GM19043 (cell line): ENCODE results near the gene DYDC1.
"Not testable (repeated sequence)": the region's sequence is repeated elsewhere in the genome, so short reads cannot be mapped to it uniquely, and the experiment has no call there.

Experiments used
- ATAC-seq: cut with Tn5 transposase; IDR thresholded peaks from one replicate; pipeline ENCODE4 v1.9.1; 2021; ENCODE audit warnings: low read depth; ENCODE audit not compliant: unreplicated experiment

The DYDC1 gene

GRCh38 chr10:80356563-80356988 lies at the start of gene DYDC1, which contains the start of gene DYDC2:
Gene DYDC1, minus strand, starts transcription at chr10:80356755. Its CDS starts 4,154 bp downstream, at chr10:80352601.
Gene DYDC2, plus strand, starts transcription at chr10:80356781. Its CDS starts 5,663 bp downstream, at chr10:80362444.
- ATAC-seq, result peak; percentile 58

DNA sequence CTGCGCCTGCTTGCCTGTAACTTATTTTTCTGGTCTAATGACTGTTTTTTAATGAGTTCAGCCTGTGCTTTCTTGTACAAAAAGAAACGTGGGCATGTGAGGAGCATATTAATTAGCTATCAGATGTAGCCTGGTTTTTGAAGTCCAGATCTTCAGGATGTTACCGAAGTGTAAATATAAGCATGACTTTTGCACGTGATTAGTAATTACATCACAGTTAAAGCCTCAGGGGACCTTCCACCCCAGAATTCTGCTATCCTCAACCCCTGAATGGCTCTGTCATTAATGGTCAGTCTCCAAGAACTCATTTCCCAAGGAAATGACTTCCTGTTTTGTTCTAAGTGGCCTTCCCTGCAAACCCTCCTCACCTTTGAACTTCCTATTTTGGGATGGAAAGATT lies 49.6 kb upstream of the DYDC1 start:
- no peak for ATAC-seq

GRCh38 chr10:80405626-80406025 lies 49.1 kb upstream of the DYDC1 start:
- no peak for ATAC-seq

- no peak for ATAC-seq
Measured at GRCh38 chr10:80405035-80405434, 48.5 kb upstream of the DYDC1 start.

- no peak for ATAC-seq
Measured at GRCh38 chr10:80400136-80400804, 43.7 kb upstream of the DYDC1 start.

- no peak for ATAC-seq
Measured at GRCh38 chr10:80397014-80397413, 40.5 kb upstream of the DYDC1 start.

GRCh38 chr10:80394358-80394916 lies 37.9 kb upstream of the DYDC1 start:
- no peak for ATAC-seq

DNA sequence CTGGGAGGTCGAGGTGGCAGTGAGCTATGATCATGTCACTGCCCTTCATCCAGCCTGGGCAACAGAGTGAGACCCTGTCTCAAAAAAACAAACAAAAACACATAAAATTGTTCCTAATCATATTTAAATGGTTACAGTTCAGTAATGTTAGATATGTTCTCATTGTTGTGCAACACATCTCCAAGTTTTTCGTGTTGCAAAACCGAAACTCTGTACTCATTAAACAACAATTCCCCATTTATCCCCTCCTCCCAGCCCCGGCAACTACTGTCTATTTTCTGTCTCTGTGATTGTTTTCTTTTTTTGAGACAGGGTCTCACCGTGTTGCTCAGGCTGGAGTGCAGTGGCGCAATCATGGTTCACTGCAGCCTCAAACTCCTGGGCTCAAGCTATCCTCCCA lies 35.7 kb upstream of the DYDC1 start:
- no peak for ATAC-seq

DNA sequence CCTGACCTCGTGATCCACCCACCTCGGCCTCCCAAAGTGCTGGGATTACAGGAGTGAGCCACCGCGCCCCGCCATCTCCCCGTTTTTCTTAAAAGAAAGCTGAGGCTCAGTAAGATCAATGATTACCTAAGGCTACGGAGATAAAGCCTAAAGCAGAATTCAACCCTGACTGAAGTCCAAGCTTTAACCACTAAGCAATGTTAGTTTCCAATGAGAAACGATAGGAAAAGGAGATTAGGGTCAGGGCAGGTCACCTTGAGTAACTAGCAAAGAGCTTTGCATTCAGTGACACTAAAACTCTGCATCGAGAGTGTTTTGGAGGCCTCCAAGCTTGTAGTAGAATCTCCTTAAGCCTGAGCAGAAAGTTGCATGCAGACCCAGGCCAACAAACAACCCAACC lies 34.2 kb upstream of the DYDC1 start:
- no peak for ATAC-seq

DNA sequence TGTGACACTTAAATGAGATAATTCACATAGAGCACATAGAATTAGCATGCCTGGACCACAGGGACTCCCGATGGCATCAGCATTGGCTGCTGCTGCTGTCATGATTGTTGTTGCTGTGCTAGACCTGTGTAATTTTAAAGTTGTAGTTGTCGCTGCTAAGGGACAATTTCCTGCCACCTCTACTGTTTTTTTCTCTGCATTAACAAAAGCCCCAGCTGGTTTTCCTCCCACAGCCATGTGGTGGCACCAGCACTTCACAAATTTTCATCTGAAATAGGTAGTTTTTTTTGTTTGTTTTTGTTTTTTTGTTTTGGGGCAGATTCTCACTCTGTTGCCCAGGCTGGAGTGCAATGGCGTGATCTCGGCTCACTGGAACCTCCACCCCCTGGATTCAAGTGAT lies 26.4 kb upstream of the DYDC1 start:
- peak; percentile 61 for ATAC-seq

- no peak for ATAC-seq
Measured at GRCh38 chr10:80380185-80380584, 23.6 kb upstream of the DYDC1 start.

DNA sequence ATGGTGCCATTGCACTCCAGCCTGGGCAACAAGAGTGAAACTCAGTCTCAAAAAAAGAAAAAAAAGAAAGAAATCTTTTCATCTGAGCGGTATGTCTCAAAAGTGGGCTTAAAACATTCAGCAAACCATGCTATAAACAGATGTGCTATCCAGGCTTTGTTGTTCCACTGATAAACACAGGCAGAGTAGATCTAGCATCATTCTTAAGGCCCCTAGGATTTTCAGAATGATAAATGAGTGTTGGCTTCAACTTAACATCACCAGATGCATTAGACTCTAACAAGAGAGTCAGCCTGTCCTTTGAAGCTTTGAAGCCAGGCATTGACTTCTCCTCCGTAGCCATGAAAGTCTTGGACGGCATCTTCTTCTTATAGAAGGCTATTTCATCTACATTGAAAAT lies 23.1 kb upstream of the DYDC1 start:
- no peak for ATAC-seq

- ATAC-seq, result no peak
Measured at GRCh38 chr10:80373502-80373901, 16.9 kb upstream of the DYDC1 start.

GRCh38 chr10:80372675-80373074 lies 16.1 kb upstream of the DYDC1 start:
- no peak for ATAC-seq

DNA sequence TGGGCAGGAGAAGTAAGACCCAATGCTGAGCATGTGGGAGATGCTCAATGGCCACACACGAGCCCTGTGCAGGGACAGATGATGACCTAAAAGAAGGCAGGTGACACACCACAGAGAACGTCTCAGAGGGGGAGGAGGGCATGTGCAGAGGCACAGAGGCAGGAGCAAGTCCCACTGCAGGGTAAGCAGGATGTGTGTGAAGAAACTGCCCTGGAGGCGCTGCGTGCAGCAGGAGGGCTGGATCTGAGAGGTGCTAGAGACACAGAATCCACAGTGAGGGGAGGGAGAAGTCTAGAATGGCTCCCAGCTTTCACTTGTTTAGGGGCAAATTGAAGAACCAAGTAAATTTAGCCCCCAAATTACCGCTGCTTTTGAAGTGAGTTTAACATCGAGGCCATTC lies 14.9 kb upstream of the DYDC1 start:
- no peak for ATAC-seq

DNA sequence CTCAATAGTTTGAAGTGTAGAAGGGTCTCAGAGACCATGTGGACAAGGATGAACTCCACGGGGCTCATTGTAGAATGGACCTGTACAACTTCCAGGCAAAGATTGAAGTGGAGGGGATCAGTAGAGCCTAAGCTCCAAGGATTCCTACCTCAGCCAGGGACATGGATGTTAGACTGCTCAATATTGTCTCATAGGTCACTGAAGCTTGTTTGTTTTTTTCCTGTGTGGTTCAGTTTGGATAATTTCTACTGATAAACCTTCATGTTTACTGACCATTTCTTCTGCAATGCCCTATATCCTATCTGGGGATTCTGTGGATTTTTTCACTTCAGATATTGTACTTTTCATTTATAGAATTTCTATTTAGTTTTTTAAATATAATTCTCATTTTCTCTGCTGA lies 9.0 kb upstream of the DYDC1 start:
- no peak for ATAC-seq

- ATAC-seq, result no peak
Measured at GRCh38 chr10:80359644-80360043, 3.1 kb upstream of the DYDC1 start.

- not testable (repeated sequence) for ATAC-seq
Measured at GRCh38 chr10:80358925-80359324, 2.4 kb upstream of the DYDC1 start.

DNA sequence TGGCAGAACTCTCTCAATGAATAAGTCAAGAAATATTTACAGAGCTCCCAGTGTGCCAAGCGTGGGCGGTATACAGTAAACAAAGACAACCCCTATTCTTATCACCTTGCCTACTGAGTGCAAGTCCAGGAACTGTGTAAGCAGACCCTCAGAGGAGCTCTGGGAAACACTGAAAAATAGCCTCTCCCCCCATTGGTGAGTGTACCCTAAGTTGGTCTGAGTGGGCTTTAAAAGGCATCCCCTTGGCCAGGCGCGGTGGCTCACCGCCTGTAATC lies 1.2 kb upstream of the DYDC1 start:
- no peak for ATAC-seq

- ATAC-seq, result no peak
Measured at GRCh38 chr10:80356989-80357850, 665 bp upstream of the DYDC1 start.

- no peak for ATAC-seq
Measured at GRCh38 chr10:80351220-80351619, 5.3 kb downstream of the DYDC1 start.

DNA sequence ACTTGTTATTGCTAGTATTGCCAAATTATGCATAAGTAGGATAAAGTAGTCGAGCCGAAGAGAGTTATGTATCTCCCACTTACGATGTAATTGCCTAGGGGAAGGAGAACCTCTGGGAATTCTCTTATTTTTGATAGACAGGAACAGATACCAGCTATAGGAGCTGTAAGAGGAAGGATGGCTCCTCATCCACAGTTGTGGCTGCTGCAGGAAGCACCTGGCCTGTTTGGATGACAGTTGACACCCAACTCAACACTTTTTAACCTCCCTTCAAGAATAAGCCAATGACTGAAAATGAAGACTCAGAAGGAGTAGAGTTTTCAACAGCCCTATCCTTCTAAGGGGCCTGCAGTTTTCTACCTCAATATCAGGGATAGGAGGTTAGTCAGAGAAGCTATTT lies 6.3 kb downstream of the DYDC1 start:
- no peak for ATAC-seq
